Calu3 (cell line): ENCODE results near the gene CBLN3. TPM values are rescaled to one million over a fixed set of nuclear protein-coding genes. Genes with fewer than 3 reads are reported as not detected.

Source experiments
- BruUV-seq: library from RNA; stranded (reverse); fragments of 400-500 nt; replicated peaks from 2 replicates; lab custom pipeline; 2021; lab: Mats Ljungman, UMichigan
- CTCF ChIA-PET: fragments of 300-600 bp; sonication (Branson Sonifier 250); formaldehyde crosslinking; loops from one replicate; lab custom pipeline; 2022; ENCODE audit warnings: antibody characterized with exemption; lab: Charles Lee
- DNase-seq: peaks from one replicate; pipeline ENCODE4 v3.0.0; 2022
- H3K27ac Mint-ChIP-seq: one replicate; pipeline ENCODE4 v1.8.0; 2022; ENCODE audit warnings: mixed read lengths; ENCODE audit not compliant: unreplicated experiment
- H3K27me3 Mint-ChIP-seq: one replicate; pipeline ENCODE4 v1.8.0; 2022; ENCODE audit warnings: mixed read lengths; ENCODE audit not compliant: unreplicated experiment
- H3K36me3 Mint-ChIP-seq: one replicate; pipeline ENCODE4 v1.8.0; 2022; ENCODE audit warnings: mild to moderate bottlenecking, moderate library complexity, mixed read lengths; ENCODE audit not compliant: insufficient read depth, unreplicated experiment
- H3K4me1 Mint-ChIP-seq: one replicate; pipeline ENCODE4 v1.8.0; 2022; ENCODE audit warnings: mild to moderate bottlenecking, low read depth, mixed read lengths; ENCODE audit not compliant: unreplicated experiment
- H3K4me3 Mint-ChIP-seq: one replicate; pipeline ENCODE4 v1.8.0; 2022; ENCODE audit warnings: mild to moderate bottlenecking, low read depth, moderate library complexity, mixed read lengths; ENCODE audit not compliant: unreplicated experiment
- H3K9me3 Mint-ChIP-seq: one replicate; pipeline ENCODE4 v1.8.0; 2022; ENCODE audit warnings: low read depth, mixed read lengths; ENCODE audit not compliant: unreplicated experiment
- intact Hi-C: fragments of 100-400 bp; cut with micrococcal nuclease; formaldehyde crosslinking; loops from one replicate; pipeline ENCODE4 v1.10.0; 2022; ENCODE audit not compliant: unreplicated experiment
- total RNA-seq: library from RNA; stranded (reverse); gene quantifications from 2 replicates; pipeline ENCODE4 v1.2.3, GENCODE V29; 2022
- TF ChIP-seq, protein P1 (sequence below): fragments of 200-600 bp; IDR thresholded peaks from one replicate; pipeline ENCODE4 v1.8.0; 2022; ENCODE audit warnings: antibody characterized with exemption; ENCODE audit not compliant: unreplicated experiment

The CBLN3 gene
- total RNA-seq, 1 experiment from 2014 or later = 0.99 TPM

GRCh38 chr14:24415421-24416253 is 13.8 kb downstream of the CBLN3 start:
- H3K27ac Mint-ChIP-seq = no peak overlapping the region
- no peaks in the 10 kb centered on the region for H3K9me3 Mint-ChIP-seq
- CTCF ChIA-PET = no interaction called here
- no peaks in the 10 kb centered on the region for H3K36me3 Mint-ChIP-seq
- peaks cover 11% of the 10 kb centered on the region for H3K4me1 Mint-ChIP-seq
- no peak overlapping the region for H3K4me3 Mint-ChIP-seq
- H3K27me3 Mint-ChIP-seq = no peaks in the 10 kb centered on the region
- intact Hi-C loops = no loop called here
- no TSS peak for BruUV-seq
- TF ChIP-seq, protein P1, sequence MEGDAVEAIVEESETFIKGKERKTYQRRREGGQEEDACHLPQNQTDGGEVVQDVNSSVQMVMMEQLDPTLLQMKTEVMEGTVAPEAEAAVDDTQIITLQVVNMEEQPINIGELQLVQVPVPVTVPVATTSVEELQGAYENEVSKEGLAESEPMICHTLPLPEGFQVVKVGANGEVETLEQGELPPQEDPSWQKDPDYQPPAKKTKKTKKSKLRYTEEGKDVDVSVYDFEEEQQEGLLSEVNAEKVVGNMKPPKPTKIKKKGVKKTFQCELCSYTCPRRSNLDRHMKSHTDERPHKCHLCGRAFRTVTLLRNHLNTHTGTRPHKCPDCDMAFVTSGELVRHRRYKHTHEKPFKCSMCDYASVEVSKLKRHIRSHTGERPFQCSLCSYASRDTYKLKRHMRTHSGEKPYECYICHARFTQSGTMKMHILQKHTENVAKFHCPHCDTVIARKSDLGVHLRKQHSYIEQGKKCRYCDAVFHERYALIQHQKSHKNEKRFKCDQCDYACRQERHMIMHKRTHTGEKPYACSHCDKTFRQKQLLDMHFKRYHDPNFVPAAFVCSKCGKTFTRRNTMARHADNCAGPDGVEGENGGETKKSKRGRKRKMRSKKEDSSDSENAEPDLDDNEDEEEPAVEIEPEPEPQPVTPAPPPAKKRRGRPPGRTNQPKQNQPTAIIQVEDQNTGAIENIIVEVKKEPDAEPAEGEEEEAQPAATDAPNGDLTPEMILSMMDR = no peak
- DNase-seq = no peak

GRCh38 chr14:24414732-24415420 is 14.6 kb downstream of the CBLN3 start:
- CTCF ChIA-PET = interaction anchor here (0.6 kb wide), 1 partner anchor 158 kb away, joined by 4 read pairs; no protein-coding TSS in a partner anchor
- Mint-ChIP-seq H3K4me3 (no peak overlapping the region), H3K9me3 (no peaks in the 10 kb centered on the region), H3K4me1 (peaks cover 11% of the 10 kb centered on the region), H3K36me3 (no peaks in the 10 kb centered on the region), H3K27ac (no peak overlapping the region), H3K27me3 (no peaks in the 10 kb centered on the region)
- intact Hi-C loops = no loop called here
- DNase-seq = no peak
- TF ChIP-seq, protein P1 = no peak
- no TSS peak for BruUV-seq

- no peaks in the 10 kb centered on the region for H3K27me3 Mint-ChIP-seq
- intact Hi-C loops = no loop called here
- no peaks in the 10 kb centered on the region for H3K9me3 Mint-ChIP-seq
- no peak overlapping the region for H3K27ac Mint-ChIP-seq
- H3K36me3 Mint-ChIP-seq = no peaks in the 10 kb centered on the region
- TF ChIP-seq, protein P1 = no peak
- no TSS peak for BruUV-seq
- H3K4me1 Mint-ChIP-seq = peaks cover 7% of the 10 kb centered on the region
- no peak for DNase-seq
- CTCF ChIA-PET = no interaction called here
- H3K4me3 Mint-ChIP-seq = no peak overlapping the region
Measured at GRCh38 chr14:24414077-24414476, 15.4 kb downstream of the CBLN3 start.

- TF ChIP-seq, protein P1 = peak; percentile 45
- no peaks in the 10 kb centered on the region for H3K4me1 Mint-ChIP-seq
- DNase-seq = peak; percentile 52
- no peaks in the 10 kb centered on the region for H3K27me3 Mint-ChIP-seq
- intact Hi-C loops = loop anchor here (1.0 kb wide), 2 partner anchors 45 to 50 kb away; no protein-coding TSS in a partner anchor
- H3K36me3 Mint-ChIP-seq = no peaks in the 10 kb centered on the region
- H3K9me3 Mint-ChIP-seq = no peaks in the 10 kb centered on the region
- BruUV-seq = no TSS peak
- H3K4me3 Mint-ChIP-seq = no peak overlapping the region
- H3K27ac Mint-ChIP-seq = no peak overlapping the region
- CTCF ChIA-PET = interaction anchor here (1.0 to 2.1 kb wide), 4 partner anchors 18 to 78 kb away, joined by 3 to 12 read pairs (median 7); partner anchors contain the start of genes CBLN3 and KHNYN
Measured at GRCh38 chr14:24411443-24412389, 17.8 kb downstream of the CBLN3 start.
